HepG2 (cell line): Measurements from ENCODE around the gene CDK6. TPM values are rescaled to one million over a fixed set of nuclear protein-coding genes. Genes with fewer than 3 reads are reported as not detected.

Experiments
- ATAC-seq: fragments of 200-7000 bp; cut with Tn5 transposase; 3 replicates; pipeline ENCODE4 v1.9.1; 2020; ENCODE audit warnings: mild to moderate bottlenecking, moderate library complexity
- BruUV-seq: library from RNA; stranded (reverse); fragments of 400-500 nt; replicated peaks from 2 replicates; lab custom pipeline; 2021; lab: Mats Ljungman, UMichigan
- CTCF ChIA-PET: fragments of 300-600 bp; formaldehyde crosslinking; extraction: SDS; loops from one replicate; lab custom pipeline; 2021; ENCODE audit warnings: low total read pairs, inconsistent platforms, low intra/inter-chr PET ratio; lab: Yijun Ruan, JAX
- POLR2A ChIA-PET: fragments of 350-600 bp; sonication (Branson Sonifier 250); formaldehyde crosslinking; loops from one replicate; lab custom pipeline; 2020; ENCODE audit warnings: antibody characterized with exemption, inconsistent platforms; lab: Yijun Ruan, JAX
- DNase-seq: peaks from one replicate; pipeline ENCODE4 v3.0.0-alpha.2; 2015; ENCODE audit warnings: low spot score
- FAIRE-seq: peaks from 3 replicates; lab custom pipeline; 2011; peaks lifted over from hg19 to GRCh38; lab: Jason Lieb, UNC
- H2AFZ ChIP-seq: one replicate; pipeline ENCODE4 v1.6.1; 2011; ENCODE audit warnings: low read length, inconsistent platforms
- H3K27ac ChIP-seq: fragments of 300-600 bp; 3 replicates; pipeline ENCODE4 v1.8.0; 2011; ENCODE audit warnings: mixed run types, mild to moderate bottlenecking, mixed read lengths, low read length, inconsistent platforms; ENCODE audit not compliant: insufficient read depth; ENCODE audit errors: extremely low read length
- H3K27me3 ChIP-seq, 2 experiments: fragments of 200-600 bp in 1 of 2; 2 replicates in 1 of 2; 3 replicates in 1 of 2; pipeline versions ENCODE4 v1.6.0 to v1.8.0; 2011; ENCODE audit warnings: low read length in 2 of 2, mild to moderate bottlenecking in 2 of 2, moderate library complexity in 2 of 2, inconsistent platforms in 1 of 2; ENCODE audit not compliant: insufficient read depth in 2 of 2, control insufficient read depth in 1 of 2
- H3K36me3 ChIP-seq, 2 experiments: fragments of 200-600 bp in 1 of 2; replicated peaks in 1 of 2; 2 replicates in 1 of 2; 3 replicates in 1 of 2; pipeline versions ENCODE4 v1.5.1 to v1.8.0; 2011; ENCODE audit warnings: low read length in 2 of 2, inconsistent platforms in 1 of 2; ENCODE audit not compliant: insufficient read depth in 2 of 2, control insufficient read depth in 1 of 2
- H3K4me1 ChIP-seq: 2 replicates; pipeline ENCODE4 v1.5.1; 2012; ENCODE audit warnings: low read length, inconsistent platforms; ENCODE audit not compliant: insufficient read depth
- H3K4me2 ChIP-seq: 2 replicates; pipeline ENCODE4 v1.6.0; 2011; ENCODE audit warnings: low read depth, low read length, inconsistent platforms
- H3K4me3 ChIP-seq, 3 experiments: fragments of 200-600 bp in 1 of 3; sonication (generic), shearing (Covaris generic) in 1 of 3; replicated peaks in 1 of 3; 2 replicates each; pipeline ENCODE4 v1.5.1; 2011 to 2016; ENCODE audit warnings: low read length in 3 of 3, inconsistent platforms in 2 of 3, low read depth in 2 of 3, mild to moderate bottlenecking in 2 of 3, control low read depth in 1 of 3, mixed read lengths in 1 of 3; ENCODE audit not compliant: insufficient read depth in 1 of 3
- H3K79me2 ChIP-seq: one replicate; pipeline ENCODE4 v1.6.1; 2011; ENCODE audit warnings: low read length, inconsistent platforms; ENCODE audit not compliant: insufficient read depth
- H3K9ac ChIP-seq: 2 replicates; pipeline ENCODE4 v1.6.0; 2011; ENCODE audit warnings: mild to moderate bottlenecking, low read depth, low read length, inconsistent platforms; ENCODE audit not compliant: insufficient read depth
- H3K9me3 ChIP-seq: 2 replicates; pipeline ENCODE4 v1.5.1; 2012; ENCODE audit warnings: mild to moderate bottlenecking, low read length
- H4K20me1 ChIP-seq: 2 replicates; pipeline ENCODE4 v1.6.0; 2011; ENCODE audit warnings: inconsistent platforms, mild to moderate bottlenecking, low read length, moderate library complexity; ENCODE audit not compliant: insufficient read depth
- NFIC ChIP-seq: IDR thresholded peaks from 2 replicates; pipeline ENCODE4 v1.6.1; 2012; ENCODE audit warnings: mild to moderate bottlenecking, low read length, inconsistent platforms
- NFYB ChIP-seq: sonication (generic); formaldehyde crosslinking; IDR thresholded peaks from 2 replicates; pipeline ENCODE4 v1.4.0; 2020; ENCODE audit warnings: missing genetic modification reagents
- NR2F1 ChIP-seq, 2 experiments: fragments of 450-650 bp in 1 of 2; formaldehyde crosslinking in 1 of 2; IDR thresholded peaks; 2 replicates each; pipeline versions ENCODE4 v1.5.0 to v1.6.1; 2016 to 2020; ENCODE audit warnings: mild to moderate bottlenecking in 1 of 2, missing compliant biosample characterization in 1 of 2, missing genetic modification reagents in 1 of 2, moderate library complexity in 1 of 2
- RFXAP ChIP-seq: sonication (generic); formaldehyde crosslinking; IDR thresholded peaks from 2 replicates; pipeline ENCODE4 v1.4.0; 2020; ENCODE audit warnings: missing genetic modification reagents, borderline replicate concordance
- RXRB ChIP-seq: IDR thresholded peaks from 2 replicates; pipeline ENCODE4 v1.6.1; 2016; ENCODE audit warnings: borderline replicate concordance, missing genetic modification reagents, missing compliant biosample characterization
- SMYD3 ChIP-seq: sonication (generic); formaldehyde crosslinking; IDR thresholded peaks from 2 replicates; pipeline ENCODE4 v1.8.1; 2023; ENCODE audit warnings: mild to moderate bottlenecking, missing genetic modification reagents
- TERF1 ChIP-seq: sonication (generic); formaldehyde crosslinking; IDR thresholded peaks from 2 replicates; pipeline ENCODE4 v1.8.0; 2022; ENCODE audit warnings: mild to moderate bottlenecking, missing genetic modification reagents, moderate library complexity
- ZBTB10 ChIP-seq: sonication (generic); formaldehyde crosslinking; IDR thresholded peaks from 2 replicates; pipeline ENCODE4 v1.4.0; 2020; ENCODE audit warnings: missing genetic modification reagents, borderline replicate concordance
- ZNF276 ChIP-seq: sonication (generic); formaldehyde crosslinking; IDR thresholded peaks from 2 replicates; pipeline ENCODE4 v1.4.0; 2020; ENCODE audit warnings: mild to moderate bottlenecking, low read depth, missing genetic modification reagents
- WGBS: methylation state at CpG from one replicate; pipeline ENCODE4 v1.1.6; 2017; ENCODE audit warnings: low lambda C conversion rate; 5-methylcytosine and 5-hydroxymethylcytosine counted together
- in situ Hi-C: cut with HindIII; loops from 2 replicates; pipeline ENCODE4 v1.10.0; 2017; ENCODE audit warnings: low pct_unique_long_range_greater_than_20kb; ENCODE audit not compliant: extremely low pct_ligation_motif_present
- intact Hi-C: fragments of 100-400 bp; cut with micrococcal nuclease; formaldehyde crosslinking; loops from one replicate; pipeline ENCODE4 v1.10.0; 2022; ENCODE audit not compliant: unreplicated experiment
- polyA plus RNA-seq, 8 experiments: library from polyadenylated mRNA; depleted of rRNA in 3 of 8; stranded (reverse) in 7 of 8; unstranded in 1 of 8; fragments of >200 nt; fragmentation: Illumina TruSeq in 4 of 8; extraction: Trizol in 4 of 8; gene quantifications; 2 replicates each; pipeline versions ENCODE4 v1.2.1 to v1.2.3, GENCODE V29; 2011 to 2016; ENCODE audit warnings: low read depth in 4 of 8, missing spikeins in 1 of 8, mixed read lengths in 1 of 8; ENCODE audit not compliant: insufficient read depth in 1 of 8
- total RNA-seq, 5 experiments: library from RNA; depleted of rRNA; stranded (reverse); fragments of >200 nt; fragmentation: Illumina TruSeq; extraction: Trizol; gene quantifications; 2 replicates each; pipeline ENCODE4 v1.2.3, GENCODE V29; 2016; ENCODE audit warnings: low read depth in 1 of 5
- TF ChIP-seq, protein P1 (sequence below): sonication (generic); formaldehyde crosslinking; IDR thresholded peaks from 2 replicates; pipeline ENCODE4 v1.4.0; 2020; ENCODE audit warnings: missing genetic modification reagents, mild to moderate bottlenecking, borderline replicate concordance
- TF ChIP-seq, protein P2 (sequence below): sonication (generic); formaldehyde crosslinking; IDR thresholded peaks from 2 replicates; pipeline ENCODE4 v1.8.0; 2022; ENCODE audit warnings: mild to moderate bottlenecking, missing genetic modification reagents, moderate library complexity
- TF ChIP-seq, protein P3 (sequence below): IDR thresholded peaks from 2 replicates; pipeline ENCODE4 v1.6.1; 2016; ENCODE audit warnings: missing genetic modification reagents, missing compliant biosample characterization

CDK6 gene
- total and polyA plus RNA-seq, 2 of the 13 experiments (the other 11 are each of a cell fraction or from before 2014, with no cell fraction given) = 34.6 to 90.8 TPM

DNA sequence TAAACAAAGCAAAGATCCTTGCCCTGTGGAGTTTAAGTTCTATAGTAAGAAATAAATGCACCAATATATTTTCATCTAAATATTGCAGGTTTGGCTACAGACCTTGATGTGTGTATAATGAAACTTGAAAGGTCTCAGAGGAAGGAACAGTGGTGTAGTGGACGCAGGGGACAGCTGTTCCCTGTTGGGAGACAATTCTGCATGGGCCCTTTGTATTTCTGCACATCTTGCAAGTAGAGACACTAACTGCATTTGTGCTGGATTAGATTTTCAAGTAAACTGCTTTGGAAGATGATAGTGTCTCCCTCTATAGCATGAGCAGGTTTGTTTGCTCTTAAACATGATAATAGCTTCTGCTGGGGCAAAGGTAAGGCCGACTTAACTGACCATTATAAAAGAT lies 188.7 kb downstream of the CDK6 start (continued):
- TF ChIP-seq ZBTB10 (no peak), ZNF276 (no peak)

DNA sequence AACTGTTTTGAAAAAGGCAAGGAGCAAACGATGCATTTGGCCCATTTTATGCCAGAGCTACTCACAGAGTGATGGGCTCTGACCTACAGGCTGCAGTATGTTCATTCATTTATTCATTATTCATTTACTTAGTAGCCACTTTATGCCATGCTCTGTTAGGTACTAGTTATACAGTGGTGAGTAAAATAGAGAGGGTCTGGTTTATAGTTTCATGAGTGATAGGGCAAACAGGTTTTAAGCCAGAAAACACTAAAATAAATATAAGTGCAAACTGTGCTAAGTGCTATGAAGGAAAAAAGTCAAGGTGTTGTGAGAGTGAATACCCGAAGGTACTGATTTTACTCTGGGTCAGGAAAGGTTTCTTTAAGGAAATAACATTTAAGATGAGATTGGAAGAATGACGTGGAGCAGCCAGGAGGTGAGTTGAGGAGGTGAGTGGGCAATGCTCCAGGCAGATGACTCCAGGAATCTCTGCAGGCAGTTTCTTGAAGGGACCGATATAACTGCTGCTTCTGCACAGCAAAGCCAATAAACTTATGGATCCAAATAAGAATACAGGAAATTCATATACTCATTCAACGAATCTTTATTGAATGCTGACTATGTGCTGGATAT lies 189.3 kb downstream of the CDK6 start:
- ChIA-PET CTCF (no interaction called here), POLR2A (no interaction called here)
- H3K9ac ChIP-seq = no peak overlapping the region
- H2AFZ ChIP-seq = no peak overlapping the region
- no peak overlapping the region for H3K4me3 ChIP-seq
- ATAC-seq = no peak
- H3K79me2 ChIP-seq = peaks cover 18% of the 10 kb centered on the region
- DNase-seq = no peak
- no peaks in the 10 kb centered on the region; the same call in 1 of the 2 replicates for H4K20me1 ChIP-seq
- BruUV-seq = no TSS peak
- H3K4me2 ChIP-seq = no peak overlapping the region
- no peak for FAIRE-seq
- 97% methylated on average over 5 of the region's 5 CpGs for WGBS
- no peaks in the 10 kb centered on the region for H3K27me3 ChIP-seq
- no peaks in the 10 kb centered on the region for H3K9me3 ChIP-seq
- H3K36me3 ChIP-seq = peaks cover 13 to 63% of the 10 kb centered on the region in 2 experiments
- peaks cover 19% of the 10 kb centered on the region for H3K4me1 ChIP-seq
- intact Hi-C loops (no loop called here), in situ Hi-C loops (no loop called here)
- no peak overlapping the region for H3K27ac ChIP-seq
- TF ChIP-seq RFXAP = no peak
- TF ChIP-seq, protein P1, sequence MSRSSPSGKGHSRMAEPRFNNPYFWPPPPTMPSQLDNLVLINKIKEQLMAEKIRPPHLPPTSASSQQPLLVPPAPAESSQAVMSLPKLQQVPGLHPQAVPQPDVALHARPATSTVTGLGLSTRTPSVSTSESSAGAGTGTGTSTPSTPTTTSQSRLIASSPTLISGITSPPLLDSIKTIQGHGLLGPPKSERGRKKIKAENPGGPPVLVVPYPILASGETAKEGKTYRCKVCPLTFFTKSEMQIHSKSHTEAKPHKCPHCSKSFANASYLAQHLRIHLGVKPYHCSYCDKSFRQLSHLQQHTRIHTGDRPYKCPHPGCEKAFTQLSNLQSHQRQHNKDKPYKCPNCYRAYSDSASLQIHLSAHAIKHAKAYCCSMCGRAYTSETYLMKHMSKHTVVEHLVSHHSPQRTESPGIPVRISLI = no peak
- no peak for TF ChIP-seq NFIC
- TF ChIP-seq TERF1 = no peak
- no peak for TF ChIP-seq NR2F1 (CRISPR knock-in tag; IDR thresholded peaks at IDR 0.05)
- TF ChIP-seq, protein P2, sequence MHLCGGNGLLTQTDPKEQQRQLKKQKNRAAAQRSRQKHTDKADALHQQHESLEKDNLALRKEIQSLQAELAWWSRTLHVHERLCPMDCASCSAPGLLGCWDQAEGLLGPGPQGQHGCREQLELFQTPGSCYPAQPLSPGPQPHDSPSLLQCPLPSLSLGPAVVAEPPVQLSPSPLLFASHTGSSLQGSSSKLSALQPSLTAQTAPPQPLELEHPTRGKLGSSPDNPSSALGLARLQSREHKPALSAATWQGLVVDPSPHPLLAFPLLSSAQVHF (CRISPR knock-in tag) = no peak
- TF ChIP-seq SMYD3 (CRISPR knock-in tag) = no peak
- TF ChIP-seq, protein P3, sequence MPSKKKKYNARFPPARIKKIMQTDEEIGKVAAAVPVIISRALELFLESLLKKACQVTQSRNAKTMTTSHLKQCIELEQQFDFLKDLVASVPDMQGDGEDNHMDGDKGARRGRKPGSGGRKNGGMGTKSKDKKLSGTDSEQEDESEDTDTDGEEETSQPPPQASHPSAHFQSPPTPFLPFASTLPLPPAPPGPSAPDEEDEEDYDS (CRISPR knock-in tag) = no peak
- no peak for TF ChIP-seq RXRB (CRISPR knock-in tag)
- no peak for TF ChIP-seq NFYB (CRISPR knock-in tag)
